Measurements from ENCODE around the gene DONSON.

DONSON gene

DNA sequence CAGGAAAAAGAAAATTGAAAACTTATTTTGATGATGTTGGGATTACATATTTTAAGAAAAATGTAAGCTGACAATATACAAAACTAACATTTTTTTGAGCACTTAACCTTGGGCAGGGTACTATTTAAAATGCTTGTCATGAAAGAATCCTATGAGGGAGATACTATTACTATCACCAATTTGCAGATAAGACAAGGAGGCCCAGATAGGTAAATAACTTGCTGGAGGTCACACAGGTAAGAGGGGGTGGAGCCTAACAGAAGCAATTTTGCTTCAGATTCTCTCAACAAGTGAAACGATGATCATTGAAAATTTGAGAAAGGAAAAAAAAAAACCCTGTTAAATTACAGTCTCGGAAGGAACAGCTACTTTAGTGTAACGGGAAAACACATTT lies 47.8 kb downstream of the DONSON start:
- DNase-seq: no peak

DNA sequence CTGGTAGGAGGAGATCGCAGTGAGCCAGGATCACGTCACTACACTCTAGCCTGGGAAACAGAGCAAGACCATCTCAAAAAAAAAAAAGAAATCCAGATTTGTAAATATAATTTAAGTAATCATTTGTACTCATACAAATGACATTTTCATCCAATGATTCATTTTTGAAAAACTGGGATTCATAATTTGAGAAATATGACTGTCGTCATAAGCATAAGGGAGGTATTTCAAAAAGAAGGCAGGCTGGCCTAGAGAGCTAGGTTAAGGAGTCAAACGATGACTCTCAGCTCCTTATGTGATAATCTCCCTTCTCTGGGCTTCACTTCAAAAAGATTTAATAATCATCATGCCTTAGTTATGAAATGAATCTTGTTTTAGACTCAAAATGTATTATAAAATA lies 48.9 kb downstream of the DONSON start:
- DNase-seq: no peak

DNA sequence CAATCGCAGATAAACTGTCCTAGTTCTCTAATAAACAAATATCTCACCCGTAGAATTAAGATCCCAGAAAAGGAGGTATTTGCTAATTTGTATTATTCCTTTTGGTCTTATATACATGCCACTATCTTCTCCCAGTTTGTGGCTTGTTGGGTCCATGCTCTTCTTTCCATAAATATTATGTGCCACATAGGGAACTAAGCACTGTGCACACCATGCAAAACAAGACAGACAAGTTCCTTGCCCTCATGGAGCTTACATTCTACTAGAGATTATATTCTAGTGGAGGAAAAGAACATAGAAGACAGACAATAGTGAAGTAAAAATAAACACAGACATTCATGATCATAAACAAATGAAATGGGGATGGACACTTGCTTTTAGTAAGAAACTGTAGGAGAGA lies 51.3 kb downstream of the DONSON start:
- DNase-seq: no peak

DNA sequence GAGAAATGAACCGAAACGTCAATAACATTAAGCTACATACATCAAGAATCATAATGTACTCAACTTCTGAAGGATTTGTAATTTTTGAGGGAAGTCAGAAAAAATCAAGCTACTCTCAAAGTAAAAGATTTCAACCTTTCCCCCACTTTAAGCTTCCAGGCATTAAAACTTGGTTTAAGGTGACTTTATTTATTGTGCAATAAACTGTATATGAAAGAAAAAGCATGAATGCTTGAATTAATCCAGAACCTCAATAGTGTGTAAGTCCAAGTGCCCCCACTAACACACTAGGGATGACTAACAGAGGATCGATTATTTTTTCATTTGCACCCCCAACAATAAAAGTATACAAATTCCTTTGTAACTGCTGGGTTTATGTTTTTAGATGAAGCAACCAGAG lies 57.5 kb downstream of the DONSON start:
- no peak for DNase-seq
